Non-pigmented ciliary epithelial cell (primary cell): ENCODE measurements around the gene RETREG3.
"Not testable (repeated sequence)": the region's sequence is repeated elsewhere in the genome, so short reads cannot be mapped to it uniquely, and the experiment has no call there.

Source experiments
- DNase-seq: peaks from one replicate; pipeline ENCODE4 v3.0.0-alpha.2; 2010; ENCODE audit warnings: low read depth

RETREG3 gene

DNA sequence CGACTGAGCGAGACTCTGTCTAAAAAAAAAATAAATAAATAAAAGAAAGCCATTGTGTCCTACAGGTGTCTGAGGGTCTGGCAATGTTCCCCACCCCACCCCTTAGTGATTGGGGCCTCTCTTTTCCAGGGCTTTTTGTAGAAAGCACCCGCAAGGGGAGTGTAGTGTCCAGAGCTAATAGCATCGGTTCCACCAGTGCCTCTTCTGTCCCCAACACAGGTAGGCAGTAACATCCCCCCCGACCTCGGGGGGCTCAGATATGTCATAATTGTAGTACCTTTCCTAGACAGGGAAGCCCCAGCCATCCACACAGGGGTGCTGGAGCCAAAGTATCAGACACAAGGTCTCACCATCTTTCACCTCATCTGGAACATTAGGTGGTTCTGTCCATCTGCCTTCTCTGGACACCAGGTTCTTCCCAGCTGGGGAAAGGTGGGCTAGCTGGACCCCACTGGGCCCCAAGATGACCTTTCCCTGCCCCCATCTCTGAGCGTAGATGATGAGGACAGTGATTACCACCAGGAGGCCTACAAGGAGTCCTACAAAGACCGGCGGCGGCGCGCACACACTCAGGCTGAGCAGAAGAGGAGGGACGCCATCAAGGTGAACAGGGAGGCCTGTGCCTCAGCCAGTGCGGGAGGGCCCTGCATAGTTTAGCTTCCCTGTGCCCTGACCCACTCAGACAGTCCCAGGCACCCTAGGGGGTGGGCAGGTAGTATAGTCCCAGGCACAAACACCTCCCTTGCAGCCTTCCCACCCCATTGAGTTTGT lies 40.6 kb downstream of the RETREG3 start:
- DNase-seq: no peak

DNA sequence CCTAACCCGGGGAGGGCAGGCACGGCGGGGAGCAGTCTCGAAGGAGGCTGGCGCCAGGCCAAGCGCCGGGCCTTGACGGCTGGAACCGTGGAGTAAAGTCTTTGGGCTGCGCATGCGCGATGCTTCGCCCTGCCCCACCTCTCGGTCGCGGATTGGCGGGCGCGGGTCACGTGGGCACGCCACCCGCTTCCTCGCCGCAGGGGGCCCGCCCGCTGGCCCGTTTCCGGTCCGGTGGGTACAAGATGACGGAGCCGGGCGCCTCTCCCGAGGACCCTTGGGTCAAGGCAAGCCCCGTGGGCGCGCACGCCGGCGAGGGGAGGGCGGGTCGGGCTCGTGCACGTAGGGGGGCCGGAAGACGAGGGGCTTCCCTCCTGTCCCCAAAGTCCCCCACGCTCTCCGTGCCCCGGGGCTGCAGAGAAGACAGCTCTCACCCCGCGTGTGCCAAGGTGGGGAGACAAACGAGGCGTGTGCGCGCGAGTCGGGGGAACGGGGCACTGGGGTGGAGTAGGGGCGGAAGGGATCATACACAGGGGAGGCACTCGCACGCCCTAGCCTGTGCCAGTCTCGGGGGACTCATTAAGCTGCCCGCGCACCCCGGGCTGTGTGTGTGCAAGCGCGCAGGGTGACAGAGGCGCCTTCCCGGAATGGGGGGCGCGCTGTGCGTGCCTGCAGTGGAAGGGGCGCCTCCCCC lies 42.1 kb downstream of the RETREG3 start, which contains the start of gene MLX:
MLX (plus strand) TSS at position 218 of the 691 bp plus-strand sequence; CDS start at position 243, 25 bp downstream.
- peak; percentile 22 for DNase-seq

DNA sequence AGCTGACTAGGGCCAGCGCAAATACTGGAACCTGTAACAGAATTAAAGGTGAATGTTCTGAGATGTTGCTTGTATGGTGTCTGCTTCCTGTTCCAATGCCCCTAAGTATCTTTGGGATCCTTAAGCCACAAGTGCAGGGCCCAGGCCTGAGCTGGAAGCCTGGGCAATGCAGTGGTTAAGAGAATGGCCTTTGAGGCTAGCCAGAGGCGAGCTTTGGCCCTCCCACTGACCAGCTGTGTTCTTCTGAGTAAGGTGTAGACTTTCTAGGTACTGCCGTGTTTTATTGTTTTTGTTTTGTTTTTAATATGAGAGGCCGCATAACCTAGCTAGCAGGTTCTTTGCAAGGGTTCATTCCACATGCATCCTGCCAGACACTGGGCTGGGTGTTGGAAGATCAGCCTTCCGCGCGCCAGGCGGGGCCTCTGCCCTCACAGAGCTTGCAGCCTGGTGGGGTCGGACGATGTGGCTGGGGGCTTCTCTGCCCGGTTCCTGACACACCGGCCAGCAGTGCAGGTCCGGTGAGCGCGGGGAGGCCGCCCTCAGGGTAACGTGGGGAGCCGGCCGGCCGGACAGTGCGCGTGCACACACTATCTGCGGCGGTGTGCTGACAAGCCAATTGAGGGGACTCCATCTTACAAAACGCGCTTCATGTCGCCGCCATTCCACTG lies 42.8 kb downstream of the RETREG3 start:
- no peak for DNase-seq

DNA sequence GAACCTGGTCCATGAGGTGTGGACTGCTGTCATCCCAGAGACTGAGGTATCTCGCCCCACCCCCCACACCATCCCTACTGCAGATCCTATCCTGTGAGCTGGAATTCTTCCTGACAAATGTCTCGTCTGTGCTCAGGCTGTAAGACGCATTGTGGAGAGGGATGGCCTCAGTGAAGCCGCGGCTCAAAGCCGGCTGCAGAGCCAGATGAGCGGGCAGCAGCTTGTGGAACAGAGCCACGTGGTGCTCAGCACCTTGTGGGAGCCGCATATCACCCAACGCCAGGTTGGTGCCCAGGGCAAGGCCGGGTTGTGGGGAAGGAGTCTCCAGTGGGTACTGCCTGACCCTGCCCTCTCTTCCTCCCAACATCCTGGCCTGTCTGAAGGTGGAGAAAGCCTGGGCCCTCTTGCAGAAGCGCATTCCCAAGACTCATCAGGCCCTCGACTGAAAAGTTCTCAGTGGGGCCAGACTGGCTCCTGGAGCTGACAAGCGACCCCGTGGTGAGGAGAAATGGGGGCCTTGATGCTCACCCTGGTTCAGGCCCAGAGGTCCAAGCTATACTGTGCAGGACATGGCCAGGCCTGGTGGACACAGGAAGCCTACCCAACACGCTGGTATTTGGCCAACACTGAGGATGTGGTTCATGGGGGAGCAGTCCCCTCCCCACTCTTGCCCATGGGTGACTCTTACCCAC lies 43.5 kb downstream of the RETREG3 start:
- no peak for DNase-seq

DNA sequence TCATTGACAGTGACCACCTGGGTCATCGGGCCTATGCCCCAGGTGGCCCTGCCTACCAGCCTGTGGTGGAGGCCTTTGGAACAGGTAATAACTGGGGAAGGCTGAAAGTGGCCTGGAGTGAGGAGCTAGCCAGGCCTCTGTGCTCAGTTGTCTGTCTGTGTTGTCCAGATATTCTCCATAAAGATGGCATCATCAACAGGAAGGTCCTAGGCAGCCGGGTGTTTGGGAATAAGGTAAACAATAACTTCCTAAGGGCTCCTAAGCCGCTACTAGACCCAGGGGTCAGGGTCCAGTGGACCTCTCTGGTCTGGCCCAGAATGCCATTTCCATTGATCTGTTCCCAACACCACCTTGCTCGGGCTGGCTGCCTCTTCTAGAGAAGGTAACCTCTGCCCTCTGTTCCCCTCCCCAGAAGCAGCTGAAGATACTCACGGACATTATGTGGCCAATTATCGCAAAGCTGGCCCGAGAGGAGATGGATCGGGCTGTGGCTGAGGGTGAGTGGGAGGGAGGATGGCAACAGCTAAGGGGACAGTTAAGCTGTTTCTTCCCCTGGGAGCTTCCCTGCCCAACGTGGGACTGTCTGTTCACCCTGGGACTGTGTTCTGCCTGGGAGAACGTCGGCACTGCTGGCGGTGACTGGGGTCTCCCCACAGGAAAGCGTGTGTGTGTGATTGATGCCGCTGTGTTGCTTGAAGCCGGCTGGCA lies 44.2 kb downstream of the RETREG3 start:
- no peak for DNase-seq

DNA sequence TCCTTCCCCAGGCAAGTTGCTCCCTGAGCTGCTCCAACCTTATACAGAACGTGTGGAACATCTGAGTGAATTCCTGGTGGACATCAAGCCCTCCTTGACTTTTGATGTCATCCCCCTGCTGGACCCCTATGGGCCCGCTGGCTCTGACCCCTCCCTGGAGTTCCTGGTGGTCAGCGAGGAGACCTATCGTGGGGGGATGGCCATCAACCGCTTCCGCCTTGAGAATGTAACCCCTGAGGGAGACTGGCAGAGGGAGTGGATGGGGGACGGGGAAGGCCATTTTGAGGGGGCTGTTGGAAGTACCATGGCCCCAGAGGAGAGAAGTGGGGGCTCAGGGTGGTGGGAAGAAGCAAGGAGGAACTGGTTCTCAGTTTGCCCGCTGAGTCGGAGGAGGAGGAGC lies 45.2 kb downstream of the RETREG3 start:
- DNase-seq: no peak

DNA sequence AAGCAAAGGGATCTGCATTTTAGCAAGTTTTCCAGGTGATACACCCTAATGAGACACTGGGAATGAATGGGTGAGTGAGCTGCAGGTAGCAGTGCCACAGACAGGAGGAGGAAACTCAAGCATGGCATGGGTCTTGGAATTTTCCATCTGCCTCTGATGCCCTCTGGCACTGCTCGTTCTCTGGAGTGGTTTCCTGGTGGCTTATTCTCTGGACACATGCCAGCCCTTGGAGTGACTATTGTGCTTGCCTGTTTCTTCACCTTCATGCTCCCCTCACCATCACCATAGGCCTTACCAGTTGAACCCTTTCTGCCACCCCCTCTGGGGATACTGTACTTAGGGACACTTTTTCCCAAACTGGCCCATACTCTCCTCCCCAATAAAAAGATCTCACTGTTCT lies 45.6 kb downstream of the RETREG3 start:
- DNase-seq: no peak

DNA sequence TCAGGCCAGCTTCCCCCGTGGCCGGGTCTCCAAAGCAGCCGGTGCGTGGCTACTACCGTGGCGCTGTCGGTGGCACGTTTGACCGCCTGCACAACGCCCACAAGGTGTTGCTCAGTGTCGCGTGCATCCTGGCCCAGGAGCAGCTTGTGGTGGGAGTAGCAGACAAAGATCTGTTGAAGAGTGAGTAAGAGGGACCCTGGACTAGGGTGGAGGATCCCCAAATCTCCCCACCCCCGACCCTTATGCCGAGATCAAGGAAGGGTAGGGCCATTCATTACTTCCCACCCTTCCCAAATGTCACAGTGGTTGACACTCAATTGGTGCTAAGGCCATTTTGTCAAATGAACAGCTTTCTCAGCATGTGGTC lies 46.0 kb downstream of the RETREG3 start:
- no peak for DNase-seq

DNA sequence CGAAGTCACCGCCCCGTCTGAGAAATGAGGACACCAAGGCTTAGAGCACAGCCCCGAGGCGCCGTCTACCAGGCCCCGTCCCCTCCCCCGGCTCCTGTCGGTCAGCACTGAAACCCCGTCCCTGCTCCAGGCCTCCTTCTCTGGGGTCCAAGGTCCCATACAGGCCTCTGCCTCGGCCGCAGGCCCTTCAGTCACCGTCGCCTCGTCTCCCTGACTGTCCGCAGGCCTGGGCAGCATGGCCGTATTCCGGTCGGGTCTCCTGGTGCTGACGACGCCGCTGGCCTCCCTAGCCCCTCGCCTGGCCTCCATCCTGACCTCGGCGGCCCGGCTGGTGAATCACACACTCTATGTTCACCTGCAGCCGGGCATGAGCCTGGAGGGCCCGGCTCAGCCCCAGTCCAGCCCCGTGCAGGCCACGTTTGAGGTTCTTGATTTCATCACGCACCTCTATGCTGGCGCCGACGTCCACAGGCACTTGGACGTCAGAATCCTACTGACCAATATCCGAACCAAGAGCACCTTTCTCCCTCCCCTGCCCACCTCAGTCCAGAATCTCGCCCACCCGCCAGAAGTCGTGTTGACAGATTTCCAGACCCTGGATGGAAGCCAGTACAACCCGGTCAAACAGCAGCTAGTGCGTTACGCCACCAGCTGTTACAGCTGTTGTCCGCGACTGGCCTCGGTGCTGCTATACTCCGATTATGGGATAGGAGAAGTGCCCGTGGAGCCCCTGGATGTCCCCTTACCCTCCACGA lies 46.6 kb downstream of the RETREG3 start:
- no peak for DNase-seq

DNA sequence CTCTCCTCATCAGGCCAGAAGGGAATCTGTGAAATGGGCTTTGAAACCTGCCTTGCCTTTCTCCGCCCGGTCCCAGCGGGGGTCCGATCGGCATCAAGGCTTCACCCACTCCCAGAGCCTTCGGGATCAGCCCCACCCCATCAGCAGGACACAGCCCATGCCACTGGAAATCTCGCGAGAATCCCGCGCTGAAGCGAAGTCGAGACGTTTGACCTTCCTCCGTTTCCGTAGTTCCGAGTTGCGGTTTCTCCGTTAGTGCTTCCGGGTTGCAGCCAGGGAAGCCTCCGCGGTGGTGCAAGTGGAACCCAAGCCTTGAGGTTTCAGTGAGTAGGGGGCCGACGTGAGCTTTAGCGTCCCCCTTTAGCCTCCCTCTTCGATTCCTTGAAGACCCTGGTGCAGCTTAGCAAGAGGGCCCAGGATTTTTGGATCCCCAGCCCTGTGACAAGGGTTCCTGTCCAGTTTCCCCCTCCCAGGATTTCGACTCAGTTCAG lies 47.2 kb downstream of the RETREG3 start, which contains the start of gene COASY:
COASY (plus strand) TSS at position 252 of the 491 bp plus-strand sequence. CDS start 475 bp downstream, outside the sequence.
- peak; percentile 91 for DNase-seq

DNA sequence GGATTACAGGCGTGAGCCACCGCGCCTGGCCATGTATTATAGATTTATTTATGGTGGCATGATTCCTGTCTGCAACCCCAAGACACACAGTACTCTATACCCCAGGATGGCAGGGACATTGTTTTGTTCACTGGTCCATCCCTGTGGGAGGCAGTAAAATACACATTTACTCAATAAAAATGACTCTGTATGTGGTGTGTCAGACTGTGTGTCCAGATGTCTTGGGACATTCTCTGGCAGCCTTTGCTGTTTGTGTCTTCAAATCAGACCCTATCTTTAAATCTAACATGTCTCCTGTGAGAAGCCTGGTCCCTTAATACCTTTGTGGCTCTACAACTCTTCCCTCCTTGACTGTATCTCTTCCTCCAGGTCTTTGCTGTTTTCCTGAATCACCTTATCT lies 48.9 kb downstream of the RETREG3 start:
- DNase-seq: no peak

DNA sequence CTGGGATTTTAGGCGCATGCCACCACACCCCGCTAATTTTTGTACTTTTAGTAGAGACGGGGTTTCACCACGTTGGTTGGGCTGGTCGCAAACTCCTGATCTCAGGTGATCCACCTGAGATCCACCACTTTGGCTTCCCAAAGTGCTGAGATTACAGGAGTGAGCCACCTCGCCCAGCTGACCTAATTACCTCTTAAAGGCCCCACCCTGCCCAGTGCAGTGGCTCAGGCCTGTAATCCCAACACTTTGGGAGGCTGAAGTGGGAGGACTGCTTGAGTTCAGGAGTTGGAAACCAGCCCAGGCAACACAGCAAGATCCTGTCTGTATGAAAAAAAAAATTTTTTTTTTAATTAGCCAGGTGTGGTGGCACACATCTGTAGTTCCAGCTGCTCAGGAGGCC lies 50.1 kb downstream of the RETREG3 start:
- no peak for DNase-seq

DNA sequence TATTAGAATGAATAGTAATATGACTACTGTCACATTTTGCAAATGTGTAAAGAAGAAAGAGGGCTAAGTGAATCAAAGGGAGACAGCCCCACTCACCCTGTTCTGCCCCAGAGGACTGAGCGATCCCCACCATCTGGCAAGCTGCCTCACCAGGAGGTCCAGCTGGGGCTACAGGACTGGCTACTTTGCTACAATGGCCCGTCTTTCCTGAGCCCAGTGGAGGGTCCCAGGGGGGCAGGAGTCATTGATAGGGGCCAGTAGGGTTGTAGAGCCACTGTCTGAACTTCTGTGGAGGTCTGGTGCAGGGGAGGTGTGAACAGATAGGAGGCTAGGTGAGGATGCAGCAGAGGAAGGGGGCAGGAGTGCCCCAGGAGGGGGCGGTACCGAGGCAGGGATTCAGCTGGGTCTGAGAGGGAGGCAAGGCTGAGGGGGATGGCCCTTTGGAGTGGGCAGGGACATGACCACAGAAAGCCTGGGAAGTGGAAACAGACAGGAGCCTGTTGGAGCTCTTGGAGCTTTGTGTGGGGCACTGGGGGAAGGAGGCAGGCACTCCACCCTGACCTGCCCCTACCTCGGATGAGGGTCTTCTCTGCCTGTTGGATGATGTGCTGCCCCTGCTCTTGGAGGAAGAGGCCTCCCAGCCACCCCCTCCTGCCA lies 53.1 kb downstream of the RETREG3 start:
- DNase-seq: not testable (repeated sequence)

DNA sequence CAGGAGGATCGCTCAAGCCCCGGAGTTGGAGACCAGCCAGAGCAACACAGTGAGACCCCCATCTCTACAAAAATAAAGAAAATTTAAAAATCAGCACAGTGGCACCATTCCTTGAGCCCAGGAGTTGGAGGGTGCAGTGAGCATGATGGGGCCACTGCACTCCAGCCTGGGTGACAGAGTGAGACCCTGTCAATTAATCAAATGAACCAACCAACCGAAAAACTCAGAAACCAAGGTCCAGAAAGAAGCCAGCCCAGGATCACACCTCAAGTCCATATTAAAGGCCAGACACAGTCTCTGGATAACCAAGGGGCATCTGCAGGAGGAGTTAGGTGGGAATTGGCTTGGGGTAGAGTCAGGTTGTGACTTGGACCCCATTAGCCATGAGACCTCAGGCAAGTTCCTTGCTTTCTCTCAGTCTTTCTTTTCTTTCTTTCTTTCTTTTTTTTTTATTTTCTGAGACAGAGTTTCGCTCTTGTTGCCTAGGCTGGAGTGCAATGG lies 54.0 kb downstream of the RETREG3 start:
- no peak for DNase-seq

DNA sequence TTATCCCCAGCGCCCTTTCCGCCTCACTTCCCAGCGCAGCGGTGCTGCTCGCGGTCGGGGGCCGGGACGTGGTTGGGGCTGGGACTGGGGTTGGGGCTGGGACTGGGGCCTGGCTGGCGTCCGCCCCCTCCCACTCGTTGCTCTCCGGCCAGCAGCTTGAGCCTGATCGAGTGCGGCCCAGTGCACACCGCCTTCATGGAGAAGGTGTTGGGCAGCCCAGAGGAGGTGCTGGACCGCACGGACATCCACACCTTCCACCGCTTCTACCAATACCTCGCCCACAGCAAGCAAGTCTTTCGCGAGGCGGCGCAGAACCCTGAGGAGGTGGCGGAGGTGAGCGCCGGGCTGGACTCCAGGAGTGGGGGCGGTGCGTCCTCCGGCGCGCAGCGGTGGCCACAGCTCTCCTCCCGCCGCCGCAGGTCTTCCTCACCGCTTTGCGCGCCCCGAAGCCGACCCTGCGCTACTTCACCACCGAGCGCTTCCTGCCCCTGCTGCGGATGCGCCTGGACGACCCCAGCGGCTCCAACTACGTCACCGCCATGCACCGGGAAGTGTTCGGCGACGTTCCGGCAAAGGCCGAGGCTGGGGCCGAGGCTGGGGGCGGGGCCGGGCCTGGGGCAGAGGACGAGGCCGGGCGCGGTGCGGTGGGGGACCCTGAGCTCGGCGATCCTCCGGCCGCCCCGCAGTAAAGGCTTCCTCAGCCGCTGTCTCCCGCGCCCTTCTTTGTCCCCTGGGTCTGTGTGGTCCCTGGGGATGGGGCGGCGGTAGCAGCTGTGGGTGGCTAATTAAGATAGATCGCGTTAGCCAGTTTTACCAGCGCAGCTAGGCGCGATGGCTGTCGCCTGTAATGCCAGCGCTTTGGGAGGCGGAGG lies 54.7 kb downstream of the RETREG3 start:
- no peak for DNase-seq

DNA sequence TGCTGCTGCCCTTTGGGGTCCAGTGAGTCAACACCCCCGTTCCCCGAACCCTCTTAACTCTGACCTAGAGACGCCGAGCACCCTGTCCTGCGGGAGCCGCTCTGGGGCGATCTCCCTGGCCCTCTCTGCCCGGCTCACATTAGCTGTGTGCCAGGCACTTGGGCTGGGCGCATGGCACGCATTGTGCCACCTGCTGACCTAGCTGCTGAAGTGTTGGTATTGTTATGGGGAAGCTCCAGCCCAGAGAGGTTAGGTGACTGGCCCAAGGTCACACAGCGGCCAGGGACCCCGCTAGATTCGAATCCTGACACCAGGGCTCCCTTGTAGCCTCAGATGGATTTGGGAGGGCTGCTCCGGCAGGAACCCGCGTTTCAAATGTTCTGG lies 55.3 kb downstream of the RETREG3 start:
- DNase-seq: no peak

DNA sequence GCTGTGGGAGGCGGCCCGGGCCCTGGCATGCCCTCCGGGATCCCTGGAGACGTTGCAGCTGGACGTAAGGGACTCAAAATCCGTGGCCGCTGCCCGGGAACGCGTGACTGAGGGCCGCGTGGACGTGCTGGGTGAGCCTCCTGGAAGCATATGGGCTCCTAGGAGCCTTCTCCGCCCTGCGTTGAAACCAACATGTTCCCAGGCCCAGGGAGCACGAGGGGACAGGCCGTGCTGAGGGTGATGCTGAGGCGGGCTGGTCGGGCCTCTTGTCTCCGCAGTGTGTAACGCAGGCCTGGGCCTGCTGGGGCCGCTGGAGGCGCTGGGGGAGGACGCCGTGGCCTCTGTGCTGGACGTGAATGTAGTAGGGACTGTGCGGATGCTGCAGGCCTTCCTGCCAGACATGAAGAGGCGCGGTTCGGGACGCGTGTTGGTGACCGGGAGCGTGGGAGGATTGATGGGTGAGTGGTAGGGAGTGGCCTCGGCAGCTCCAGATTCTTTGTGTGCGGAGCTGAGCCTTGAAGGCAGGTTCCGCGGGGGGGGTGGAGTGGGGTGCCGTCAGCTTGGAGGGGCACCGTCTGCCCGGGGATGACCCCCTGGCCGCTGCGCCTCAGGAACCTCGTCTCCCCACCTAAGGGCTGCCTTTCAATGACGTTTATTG lies 55.9 kb downstream of the RETREG3 start:
- DNase-seq: no peak

DNA sequence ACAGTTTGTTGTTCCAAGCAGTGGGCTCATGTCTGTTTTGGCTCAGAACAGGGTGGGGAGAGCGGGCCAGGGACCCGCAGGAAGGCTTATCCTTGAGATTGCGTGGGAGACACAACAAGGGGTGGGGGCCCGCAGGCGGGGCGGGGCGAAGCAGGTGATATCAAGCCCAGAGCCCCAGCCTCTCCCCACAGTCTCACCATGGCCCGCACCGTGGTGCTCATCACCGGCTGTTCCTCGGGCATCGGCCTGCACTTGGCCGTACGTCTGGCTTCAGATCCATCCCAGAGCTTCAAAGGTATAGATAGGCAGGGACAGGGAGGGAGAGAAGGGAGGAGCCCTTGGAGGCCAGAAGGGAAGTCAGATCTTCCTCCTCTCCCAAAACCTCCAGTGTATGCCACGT lies 56.4 kb downstream of the RETREG3 start, which contains the start of gene HSD17B1:
HSD17B1 (plus strand) TSS at position 188 of the 400 bp plus-strand sequence; CDS start at position 199, 11 bp downstream.
- DNase-seq: not testable (repeated sequence)
